Panc1 (cell line): ENCODE results near the gene GRP.

Experiments used
- POLR2AphosphoS5 ChIP-seq: IDR thresholded peaks from 2 replicates; pipeline ENCODE4 v1.6.1; 2012; ENCODE audit warnings: mild to moderate bottlenecking, low read depth, low read length, moderate library complexity
- SIN3A ChIP-seq: IDR thresholded peaks from 2 replicates; pipeline ENCODE4 v1.6.1; 2012; ENCODE audit warnings: low read depth, mild to moderate bottlenecking, low read length, moderate library complexity, borderline replicate concordance; ENCODE audit not compliant: insufficient read depth
- TF ChIP-seq, protein P1 (sequence below): fragments of 450-650 bp; IDR thresholded peaks from 2 replicates; pipeline ENCODE4 v1.5.1; 2017; ENCODE audit warnings: mild to moderate bottlenecking
- TF ChIP-seq, protein P2 (sequence below), 2 experiments: IDR thresholded peaks; 2 replicates each; pipeline ENCODE4 v1.6.1; 2011 to 2012; ENCODE audit warnings: low read depth in 2 of 2, control low read depth in 1 of 2, low read length in 1 of 2, mild to moderate bottlenecking in 1 of 2, moderate library complexity in 1 of 2; ENCODE audit not compliant: insufficient read depth in 1 of 2

DNA sequence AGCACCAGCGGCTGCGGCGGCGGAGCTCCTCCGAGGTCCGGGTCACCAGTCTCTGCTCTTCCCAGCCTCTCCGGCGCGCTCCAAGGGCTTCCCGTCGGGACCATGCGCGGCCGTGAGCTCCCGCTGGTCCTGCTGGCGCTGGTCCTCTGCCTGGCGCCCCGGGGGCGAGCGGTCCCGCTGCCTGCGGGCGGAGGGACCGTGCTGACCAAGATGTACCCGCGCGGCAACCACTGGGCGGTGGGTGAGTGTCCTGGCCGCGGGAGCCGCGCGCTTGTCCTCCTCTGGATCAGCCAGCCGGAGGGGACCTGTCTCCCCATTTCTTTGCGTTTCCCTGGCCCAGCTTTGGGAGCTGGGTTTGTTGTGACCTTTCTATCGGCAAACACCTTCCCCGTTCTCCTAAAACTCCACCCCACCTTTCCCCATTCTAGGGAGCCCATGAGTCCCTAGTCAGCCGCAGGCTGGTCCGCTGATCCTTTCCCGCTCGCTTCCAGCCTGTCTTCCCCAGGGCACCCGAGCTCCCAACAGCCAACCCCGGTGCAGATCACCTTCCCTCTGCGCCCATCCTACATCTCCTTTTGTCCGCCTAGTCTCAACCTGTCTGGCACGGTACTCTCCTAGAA is 316 bp downstream of the GRP start:
- TF ChIP-seq POLR2AphosphoS5 (no peak), SIN3A (no peak)
- TF ChIP-seq, protein P1, sequence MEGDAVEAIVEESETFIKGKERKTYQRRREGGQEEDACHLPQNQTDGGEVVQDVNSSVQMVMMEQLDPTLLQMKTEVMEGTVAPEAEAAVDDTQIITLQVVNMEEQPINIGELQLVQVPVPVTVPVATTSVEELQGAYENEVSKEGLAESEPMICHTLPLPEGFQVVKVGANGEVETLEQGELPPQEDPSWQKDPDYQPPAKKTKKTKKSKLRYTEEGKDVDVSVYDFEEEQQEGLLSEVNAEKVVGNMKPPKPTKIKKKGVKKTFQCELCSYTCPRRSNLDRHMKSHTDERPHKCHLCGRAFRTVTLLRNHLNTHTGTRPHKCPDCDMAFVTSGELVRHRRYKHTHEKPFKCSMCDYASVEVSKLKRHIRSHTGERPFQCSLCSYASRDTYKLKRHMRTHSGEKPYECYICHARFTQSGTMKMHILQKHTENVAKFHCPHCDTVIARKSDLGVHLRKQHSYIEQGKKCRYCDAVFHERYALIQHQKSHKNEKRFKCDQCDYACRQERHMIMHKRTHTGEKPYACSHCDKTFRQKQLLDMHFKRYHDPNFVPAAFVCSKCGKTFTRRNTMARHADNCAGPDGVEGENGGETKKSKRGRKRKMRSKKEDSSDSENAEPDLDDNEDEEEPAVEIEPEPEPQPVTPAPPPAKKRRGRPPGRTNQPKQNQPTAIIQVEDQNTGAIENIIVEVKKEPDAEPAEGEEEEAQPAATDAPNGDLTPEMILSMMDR: no peak
- TF ChIP-seq, protein P2, sequence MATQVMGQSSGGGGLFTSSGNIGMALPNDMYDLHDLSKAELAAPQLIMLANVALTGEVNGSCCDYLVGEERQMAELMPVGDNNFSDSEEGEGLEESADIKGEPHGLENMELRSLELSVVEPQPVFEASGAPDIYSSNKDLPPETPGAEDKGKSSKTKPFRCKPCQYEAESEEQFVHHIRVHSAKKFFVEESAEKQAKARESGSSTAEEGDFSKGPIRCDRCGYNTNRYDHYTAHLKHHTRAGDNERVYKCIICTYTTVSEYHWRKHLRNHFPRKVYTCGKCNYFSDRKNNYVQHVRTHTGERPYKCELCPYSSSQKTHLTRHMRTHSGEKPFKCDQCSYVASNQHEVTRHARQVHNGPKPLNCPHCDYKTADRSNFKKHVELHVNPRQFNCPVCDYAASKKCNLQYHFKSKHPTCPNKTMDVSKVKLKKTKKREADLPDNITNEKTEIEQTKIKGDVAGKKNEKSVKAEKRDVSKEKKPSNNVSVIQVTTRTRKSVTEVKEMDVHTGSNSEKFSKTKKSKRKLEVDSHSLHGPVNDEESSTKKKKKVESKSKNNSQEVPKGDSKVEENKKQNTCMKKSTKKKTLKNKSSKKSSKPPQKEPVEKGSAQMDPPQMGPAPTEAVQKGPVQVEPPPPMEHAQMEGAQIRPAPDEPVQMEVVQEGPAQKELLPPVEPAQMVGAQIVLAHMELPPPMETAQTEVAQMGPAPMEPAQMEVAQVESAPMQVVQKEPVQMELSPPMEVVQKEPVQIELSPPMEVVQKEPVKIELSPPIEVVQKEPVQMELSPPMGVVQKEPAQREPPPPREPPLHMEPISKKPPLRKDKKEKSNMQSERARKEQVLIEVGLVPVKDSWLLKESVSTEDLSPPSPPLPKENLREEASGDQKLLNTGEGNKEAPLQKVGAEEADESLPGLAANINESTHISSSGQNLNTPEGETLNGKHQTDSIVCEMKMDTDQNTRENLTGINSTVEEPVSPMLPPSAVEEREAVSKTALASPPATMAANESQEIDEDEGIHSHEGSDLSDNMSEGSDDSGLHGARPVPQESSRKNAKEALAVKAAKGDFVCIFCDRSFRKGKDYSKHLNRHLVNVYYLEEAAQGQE (IDR thresholded peaks at IDR 0.05; ENCODE audit: insufficient read depth in 1 of 2, low read depth in 2 of 2, low read length in 1 of 2): no peak
